ENCODE results near the gene SLC66A1. TPM values are rescaled to one million over a fixed set of nuclear protein-coding genes. Genes with fewer than 3 reads are reported as not detected.

Gene SLC66A1
- total RNA-seq, 4 donors from 2014 or later, result 10.0 to 16.5 (median 11.3) TPM

DNA sequence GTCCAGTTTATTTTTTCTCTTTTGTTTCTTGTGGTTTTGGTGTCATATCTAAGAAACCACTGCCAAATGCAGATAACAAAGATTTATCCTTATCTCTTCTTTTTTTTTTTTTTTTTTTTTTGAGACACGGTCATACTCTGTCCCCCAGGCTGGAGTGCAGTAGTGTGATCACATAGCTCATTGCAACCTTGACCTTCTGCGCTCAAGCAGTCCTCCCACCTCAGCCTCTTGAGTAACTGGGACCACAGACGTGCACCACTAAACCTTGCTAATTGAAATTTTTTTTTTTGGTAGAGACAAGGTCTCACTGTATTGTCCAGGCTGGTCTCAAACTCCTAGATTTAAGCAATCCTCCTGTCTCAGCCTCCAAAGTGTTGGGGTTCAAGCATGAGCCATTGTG, 8.9 kb downstream of the SLC66A1 start:
- H3K36me3 ChIP-seq, result peaks cover 10 to 78% (median 59%) of the 10 kb centered on the region in 4 donors
- no peaks in the 10 kb centered on the region for H3K27me3 ChIP-seq
- intact Hi-C loops (cut with DNase I), result no loop called here
- no peak overlapping the region for H3K27ac ChIP-seq (replicated peaks in 1 of 4)
- DNase-seq (ENCODE audit: extremely low spot score), result no peak
- H3K9me3 ChIP-seq, result no peaks in the 10 kb centered on the region
- TF ChIP-seq POLR2AphosphoS5 (IDR thresholded peaks at IDR 0.05), result no peak
- TF ChIP-seq POLR2A (IDR thresholded peaks at IDR 0.05; ENCODE audit: low read depth), result no peak
- TF ChIP-seq, protein P1, sequence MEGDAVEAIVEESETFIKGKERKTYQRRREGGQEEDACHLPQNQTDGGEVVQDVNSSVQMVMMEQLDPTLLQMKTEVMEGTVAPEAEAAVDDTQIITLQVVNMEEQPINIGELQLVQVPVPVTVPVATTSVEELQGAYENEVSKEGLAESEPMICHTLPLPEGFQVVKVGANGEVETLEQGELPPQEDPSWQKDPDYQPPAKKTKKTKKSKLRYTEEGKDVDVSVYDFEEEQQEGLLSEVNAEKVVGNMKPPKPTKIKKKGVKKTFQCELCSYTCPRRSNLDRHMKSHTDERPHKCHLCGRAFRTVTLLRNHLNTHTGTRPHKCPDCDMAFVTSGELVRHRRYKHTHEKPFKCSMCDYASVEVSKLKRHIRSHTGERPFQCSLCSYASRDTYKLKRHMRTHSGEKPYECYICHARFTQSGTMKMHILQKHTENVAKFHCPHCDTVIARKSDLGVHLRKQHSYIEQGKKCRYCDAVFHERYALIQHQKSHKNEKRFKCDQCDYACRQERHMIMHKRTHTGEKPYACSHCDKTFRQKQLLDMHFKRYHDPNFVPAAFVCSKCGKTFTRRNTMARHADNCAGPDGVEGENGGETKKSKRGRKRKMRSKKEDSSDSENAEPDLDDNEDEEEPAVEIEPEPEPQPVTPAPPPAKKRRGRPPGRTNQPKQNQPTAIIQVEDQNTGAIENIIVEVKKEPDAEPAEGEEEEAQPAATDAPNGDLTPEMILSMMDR (IDR thresholded peaks at IDR 0.05), result no peak
- TF ChIP-seq EP300 (IDR thresholded peaks at IDR 0.05), result no peak
- peaks cover 0 to 12% (median 4%) of the 10 kb centered on the region in 4 donors for H3K4me1 ChIP-seq
- no peak overlapping the region for H3K4me3 ChIP-seq
- WGBS, result 88% methylated on average over 3 of the region's 3 CpGs

DNA sequence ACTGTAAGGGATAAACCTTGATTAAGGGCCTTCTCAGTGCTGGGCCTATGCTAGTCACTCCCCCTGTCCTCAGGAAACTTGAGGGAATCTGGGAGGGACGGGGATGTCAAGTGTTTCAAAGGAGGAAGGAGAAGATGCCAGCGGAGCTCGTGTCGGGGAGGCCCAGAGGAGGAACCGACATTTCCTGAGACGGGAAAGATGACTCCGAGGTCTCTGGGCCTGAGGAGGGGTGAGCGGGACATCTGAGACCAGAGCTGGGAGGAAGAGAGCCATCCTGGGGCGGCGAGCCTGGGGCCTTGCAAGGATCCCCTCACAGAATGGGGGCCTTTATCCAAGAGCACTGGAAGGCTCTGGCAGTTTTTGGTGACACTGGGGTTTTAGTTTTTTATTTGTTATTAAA, 10.4 kb downstream of the SLC66A1 start:
- TF ChIP-seq POLR2AphosphoS5 (IDR thresholded peaks at IDR 0.05) (no peak), POLR2A (IDR thresholded peaks at IDR 0.05; ENCODE audit: low read depth) (no peak)
- TF ChIP-seq, protein P1 (IDR thresholded peaks at IDR 0.05), result no peak
- H3K27ac ChIP-seq (replicated peaks in 1 of 4), result no peak overlapping the region
- intact Hi-C loops (cut with DNase I), result no loop called here
- no peak for DNase-seq (ENCODE audit: extremely low spot score)
- H3K4me1 ChIP-seq, result peaks cover 0 to 6% (median 0%) of the 10 kb centered on the region in 4 donors
- no peaks in the 10 kb centered on the region for H3K9me3 ChIP-seq
- no peaks in the 10 kb centered on the region for H3K27me3 ChIP-seq
- peaks cover 16 to 87% (median 73%) of the 10 kb centered on the region in 4 donors for H3K36me3 ChIP-seq
- 71% methylated on average over 10 of the region's 10 CpGs for WGBS
- no peak overlapping the region for H3K4me3 ChIP-seq

- H3K9me3 ChIP-seq, result no peaks in the 10 kb centered on the region
- no peaks in the 10 kb centered on the region for H3K4me1 ChIP-seq
- no peak for DNase-seq (ENCODE audit: extremely low spot score)
- TF ChIP-seq POLR2A (IDR thresholded peaks at IDR 0.05; ENCODE audit: low read depth), result no peak
- no peak overlapping the region for H3K27ac ChIP-seq (replicated peaks in 1 of 4)
- WGBS, result 87% methylated on average over 23 of the region's 23 CpGs
- peaks cover 24 to 87% (median 76%) of the 10 kb centered on the region in 4 donors for H3K36me3 ChIP-seq
- H3K27me3 ChIP-seq, result no peaks in the 10 kb centered on the region
- no peak overlapping the region for H3K4me3 ChIP-seq
- intact Hi-C loops (cut with DNase I), result no loop called here
Observed at GRCh38 chr1:19323987-19324664, 12.0 kb downstream of the SLC66A1 start.

GRCh38 chr1:19324665-19324990, 12.5 kb downstream of the SLC66A1 start:
- whole genome bisulfite sequencing, result 100% methylated on average over 1 of the region's 9 CpGs
- Histone ChIP-seq H3K4me3 (no peak overlapping the region), H3K36me3 (peaks cover 24 to 86% (median 75%) of the 10 kb centered on the region in 4 donors), H3K27me3 (no peaks in the 10 kb centered on the region), H3K27ac (replicated peaks in 1 of 4) (no peak overlapping the region), H3K4me1 (no peaks in the 10 kb centered on the region), H3K9me3 (no peaks in the 10 kb centered on the region)
- no peak for DNase-seq (ENCODE audit: extremely low spot score)
- intact Hi-C loops (cut with DNase I), result no loop called here
- TF ChIP-seq POLR2AphosphoS5 (IDR thresholded peaks at IDR 0.05) (no peak), POLR2A (IDR thresholded peaks at IDR 0.05; ENCODE audit: low read depth) (no peak), EP300 (IDR thresholded peaks at IDR 0.05) (no peak)
- TF ChIP-seq, protein P1 (IDR thresholded peaks at IDR 0.05), result no peak

DNA sequence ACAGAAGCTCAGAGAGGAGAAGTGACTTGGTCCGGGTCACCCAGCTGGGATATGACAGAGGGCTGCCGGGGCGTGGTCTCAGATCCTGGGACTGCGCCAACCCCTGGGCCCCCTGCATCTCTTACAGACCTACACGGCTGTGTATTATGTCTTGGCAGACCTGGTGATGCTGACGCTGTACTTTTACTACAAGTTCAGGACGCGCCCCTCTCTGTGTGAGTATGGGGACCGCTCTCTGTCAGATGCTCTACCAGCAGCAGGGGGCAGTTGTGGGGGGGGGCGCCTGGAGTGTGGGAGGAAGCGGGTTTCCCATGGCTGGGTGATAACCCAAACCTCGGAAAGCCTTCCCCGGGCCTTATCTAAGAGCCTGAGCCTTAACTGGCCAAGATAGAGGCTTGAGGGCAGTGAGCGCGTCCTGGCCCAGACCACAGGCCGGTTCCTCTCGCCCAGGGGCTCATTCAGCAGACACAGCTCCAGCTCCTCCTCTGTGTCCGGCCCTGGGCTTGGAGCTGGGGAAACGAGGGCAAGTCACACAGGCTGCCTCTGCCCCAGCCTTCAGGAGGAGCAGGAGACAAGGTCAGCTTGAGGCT, 13.3 kb downstream of the SLC66A1 start:
- Histone ChIP-seq H3K36me3 (peaks cover 24 to 94% (median 79%) of the 10 kb centered on the region in 4 donors), H3K27me3 (no peaks in the 10 kb centered on the region), H3K4me1 (no peaks in the 10 kb centered on the region), H3K9me3 (no peaks in the 10 kb centered on the region), H3K4me3 (no peak overlapping the region), H3K27ac (replicated peaks in 1 of 4) (no peak overlapping the region)
- 82% methylated on average over 14 of the region's 19 CpGs for WGBS
- DNase-seq (ENCODE audit: extremely low spot score), result no peak
- intact Hi-C loops (cut with DNase I), result no loop called here
- TF ChIP-seq EP300 (IDR thresholded peaks at IDR 0.05) (no peak), POLR2AphosphoS5 (IDR thresholded peaks at IDR 0.05) (no peak), POLR2A (IDR thresholded peaks at IDR 0.05; ENCODE audit: low read depth) (no peak)
- TF ChIP-seq, protein P1 (IDR thresholded peaks at IDR 0.05), result no peak
